Neural crest cell (in vitro differentiated cells): ENCODE data around the gene TRAFD1. TPM values are rescaled to one million over a fixed set of nuclear protein-coding genes. Genes with fewer than 3 reads are reported as not detected.

ENCODE experiments used
- DNase-seq: peaks from one replicate; pipeline ENCODE4 v3.0.0; 2021; ENCODE audit warnings: low read depth, mixed read lengths, low spot score
- H3K27ac Mint-ChIP-seq: one replicate; pipeline ENCODE4 v1.8.0; 2021; ENCODE audit warnings: mild to moderate bottlenecking, mixed read lengths; ENCODE audit not compliant: unreplicated experiment
- H3K27me3 Mint-ChIP-seq: 2 replicates; pipeline ENCODE4 v1.8.0; 2021; ENCODE audit warnings: low read depth, mild to moderate bottlenecking, mixed read lengths
- H3K36me3 Mint-ChIP-seq: 2 replicates; pipeline ENCODE4 v1.8.0; 2021; ENCODE audit warnings: low read depth, mild to moderate bottlenecking, mixed read lengths
- H3K4me1 Mint-ChIP-seq: 2 replicates; pipeline ENCODE4 v1.8.0; 2021; ENCODE audit warnings: mixed read lengths
- H3K4me3 Mint-ChIP-seq: one replicate; pipeline ENCODE4 v1.8.0; 2021; ENCODE audit warnings: mild to moderate bottlenecking, mixed read lengths
- H3K9me3 Mint-ChIP-seq: 2 replicates; pipeline ENCODE4 v1.8.0; 2021; ENCODE audit warnings: mixed read lengths
- CTCF ChIP-seq: fragments of 200-600 bp; sonication (generic); conservative IDR thresholded peaks from 2 replicates; pipeline ENCODE4 v1.5.0; 2021; ENCODE audit warnings: antibody characterized with exemption, mild to moderate bottlenecking
- total RNA-seq: library from RNA; stranded (reverse); gene quantifications from 2 replicates; pipeline ENCODE4 v1.2.1, GENCODE V29; 2021

Gene TRAFD1
- total RNA-seq, 1 donor from 2014 or later, result 44.2 TPM

- H3K9me3 Mint-ChIP-seq, result no peaks in the 10 kb centered on the region
- H3K4me1 Mint-ChIP-seq, result no peaks in the 10 kb centered on the region
- no peak for DNase-seq
- no peak for TF ChIP-seq CTCF
- peaks cover 20% of the 10 kb centered on the region for H3K36me3 Mint-ChIP-seq
- H3K27me3 Mint-ChIP-seq, result no peaks in the 10 kb centered on the region
- no peak overlapping the region for H3K4me3 Mint-ChIP-seq
- no peak overlapping the region for H3K27ac Mint-ChIP-seq
Measured at GRCh38 chr12:112163471-112163991, 38.2 kb downstream of the TRAFD1 start.

DNA sequence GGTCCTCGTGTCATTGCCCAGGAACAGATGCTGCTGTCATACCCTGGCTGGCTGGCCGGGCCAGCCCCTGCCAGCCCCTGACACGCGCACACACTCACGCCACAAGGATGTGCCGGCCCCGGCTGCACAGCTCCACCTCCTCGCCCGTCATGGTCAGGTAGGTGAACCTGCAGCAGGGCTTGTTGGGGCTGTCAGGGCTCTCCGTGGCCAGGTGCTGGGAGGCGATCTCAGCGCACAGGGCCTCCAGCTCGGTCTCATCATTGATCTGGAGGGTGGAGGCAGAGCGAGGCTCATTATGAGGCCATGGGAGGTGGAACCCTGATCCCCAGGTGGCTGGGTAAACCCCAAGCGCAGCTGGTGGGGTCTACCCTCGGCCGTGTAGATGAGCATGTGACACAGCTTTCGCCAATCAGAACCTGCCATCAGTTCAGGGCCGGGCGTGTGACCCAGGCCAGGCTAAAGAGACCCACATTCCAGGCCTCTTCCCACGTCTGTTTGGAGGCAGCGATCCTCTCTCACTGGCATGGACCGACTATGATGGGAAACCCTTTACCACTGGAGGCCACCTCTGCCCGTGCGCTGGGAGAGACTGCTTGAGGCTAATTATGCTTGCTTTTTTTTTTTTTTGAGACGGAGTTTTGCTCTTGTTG, 38.8 kb downstream of the TRAFD1 start:
- H3K27ac Mint-ChIP-seq, result no peak overlapping the region
- no peaks in the 10 kb centered on the region for H3K27me3 Mint-ChIP-seq
- no peaks in the 10 kb centered on the region for H3K4me1 Mint-ChIP-seq
- DNase-seq, result no peak
- no peak overlapping the region for H3K4me3 Mint-ChIP-seq
- H3K9me3 Mint-ChIP-seq, result no peaks in the 10 kb centered on the region
- H3K36me3 Mint-ChIP-seq, result peaks cover 18% of the 10 kb centered on the region
- no peak for TF ChIP-seq CTCF

DNA sequence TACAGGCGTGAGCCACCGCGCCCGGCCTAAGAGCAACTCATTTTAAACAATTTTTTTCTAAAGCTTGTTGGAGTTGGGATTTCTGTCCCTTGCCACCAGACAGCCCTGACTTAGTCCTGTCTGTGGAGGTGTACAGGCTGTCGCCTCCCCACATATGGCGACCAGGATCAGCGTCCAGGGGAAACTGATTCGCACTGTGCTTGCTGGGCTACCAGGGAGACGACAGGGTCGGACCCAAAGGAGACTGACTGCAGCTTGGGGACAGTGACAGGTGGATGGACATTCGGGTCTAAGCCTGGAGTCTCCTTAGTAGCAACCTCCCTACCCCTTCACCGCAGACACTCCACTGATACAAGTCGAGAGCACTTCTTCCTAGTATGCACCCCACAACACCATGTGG, 40.3 kb downstream of the TRAFD1 start:
- H3K27me3 Mint-ChIP-seq, result no peaks in the 10 kb centered on the region
- no peak overlapping the region for H3K4me3 Mint-ChIP-seq
- no peak overlapping the region for H3K27ac Mint-ChIP-seq
- DNase-seq, result no peak
- no peaks in the 10 kb centered on the region for H3K9me3 Mint-ChIP-seq
- TF ChIP-seq CTCF, result no peak
- no peaks in the 10 kb centered on the region for H3K4me1 Mint-ChIP-seq
- peaks cover 7% of the 10 kb centered on the region for H3K36me3 Mint-ChIP-seq

GRCh38 chr12:112166051-112167015, 41.0 kb downstream of the TRAFD1 start:
- no peaks in the 10 kb centered on the region for H3K9me3 Mint-ChIP-seq
- peaks cover 7% of the 10 kb centered on the region for H3K36me3 Mint-ChIP-seq
- TF ChIP-seq CTCF, result no peak
- no peaks in the 10 kb centered on the region for H3K4me1 Mint-ChIP-seq
- no peak for DNase-seq
- H3K27ac Mint-ChIP-seq, result peak overlapping the region; percentile 27
- no peak overlapping the region for H3K4me3 Mint-ChIP-seq
- H3K27me3 Mint-ChIP-seq, result no peaks in the 10 kb centered on the region

GRCh38 chr12:112167031-112167461, 41.7 kb downstream of the TRAFD1 start:
- Mint-ChIP-seq H3K9me3 (no peaks in the 10 kb centered on the region), H3K27me3 (no peaks in the 10 kb centered on the region), H3K27ac (peak overlapping the region; percentile 27), H3K4me3 (no peak overlapping the region), H3K4me1 (no peaks in the 10 kb centered on the region), H3K36me3 (peaks cover 5% of the 10 kb centered on the region)
- TF ChIP-seq CTCF, result no peak
- DNase-seq, result no peak
